ENCODE results near the gene ALS2.

DNA sequence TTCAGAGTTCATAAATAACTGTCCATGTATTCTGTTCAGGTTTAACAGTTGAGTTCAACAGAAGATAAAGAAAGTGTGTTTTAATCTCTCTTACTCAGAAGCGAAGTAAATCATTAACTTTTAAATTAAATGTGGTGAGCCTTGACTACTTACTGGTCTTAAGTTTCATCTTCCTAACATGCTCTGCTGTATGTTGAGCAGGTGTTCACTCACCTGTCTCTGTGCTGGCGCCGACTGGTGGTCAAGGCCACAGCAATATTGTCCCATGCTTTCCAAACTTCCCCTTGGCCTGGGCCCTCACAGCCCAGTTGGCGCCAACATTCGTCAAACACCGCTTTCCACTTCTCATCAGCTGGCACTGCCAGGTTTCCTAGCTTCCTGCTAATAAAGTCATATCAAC is 65.3 kb downstream of the ALS2 start:
- TF ChIP-seq ZNF274 (IDR thresholded peaks at IDR 0.05; ENCODE audit: low read depth, low read length): no peak
- no peak for TF ChIP-seq YY1 (IDR thresholded peaks at IDR 0.05; ENCODE audit: insufficient read depth, insufficient read length)
- TF ChIP-seq SUZ12 (IDR thresholded peaks at IDR 0.05; ENCODE audit: extremely low read depth, insufficient read depth, insufficient read length): no peak

Measured in NT2/D1 (cell line).